Stimulated activated CD4-positive, alpha-beta T cell treated with anti-CD3 and anti-CD28 coated beads, Interleukin-4, amount 100 ng/mL, for 4 hours (primary cell): Measurements from ENCODE around the gene CCNQ.

Experiments used
- DNase-seq, 2 experiments: peaks; one replicate each; pipeline ENCODE4 v3.0.0-alpha.2; 2020

Gene CCNQ

DNA sequence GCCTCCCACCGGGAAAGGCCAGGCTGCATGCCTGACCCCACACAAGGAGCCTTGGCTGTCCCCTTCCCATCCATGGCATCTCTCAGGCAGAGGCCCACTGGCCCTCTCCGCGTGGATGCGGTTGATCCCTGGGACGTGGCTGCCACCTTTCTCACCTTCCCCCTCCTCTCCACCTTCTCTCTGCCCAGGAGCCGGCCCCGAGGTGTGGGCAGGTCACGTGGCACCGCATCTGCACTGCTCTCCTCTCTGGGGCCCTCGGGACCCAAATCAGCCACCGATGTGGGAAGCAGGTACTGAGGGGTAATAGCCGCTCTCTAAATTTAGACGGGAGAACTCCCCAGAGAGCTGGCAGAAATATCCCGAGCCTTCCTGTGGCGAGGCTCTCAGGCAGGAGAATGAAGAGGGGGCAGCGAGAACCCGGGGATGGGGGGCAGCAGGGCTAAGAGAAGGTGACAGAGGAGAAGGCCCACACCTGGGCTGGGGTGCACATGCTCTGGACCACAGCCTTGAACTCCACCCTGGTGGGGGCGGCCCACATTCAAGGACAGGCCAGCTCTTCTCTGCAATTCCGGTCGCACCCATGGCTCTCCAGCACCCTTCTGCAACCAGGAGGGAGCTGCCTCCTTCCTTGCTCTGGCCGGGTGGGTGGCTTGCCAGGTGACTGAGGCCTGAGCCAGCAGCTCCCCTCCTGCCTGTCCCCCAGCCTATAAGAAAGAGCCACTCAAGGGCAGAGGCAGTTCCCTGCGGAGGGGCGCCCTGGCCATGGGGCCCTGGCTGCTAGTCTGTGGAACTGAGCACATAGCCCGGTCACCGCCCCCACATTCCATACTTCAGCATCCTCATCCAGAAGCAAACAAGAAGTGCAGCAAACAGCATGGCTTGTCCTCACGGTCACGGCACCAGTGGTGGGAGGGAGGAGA is 38.4 kb upstream of the CCNQ start:
- no peak for DNase-seq

- DNase-seq: no peak
Observed at GRCh38 chrX:153636716-153637115, 37.8 kb upstream of the CCNQ start.

DNA sequence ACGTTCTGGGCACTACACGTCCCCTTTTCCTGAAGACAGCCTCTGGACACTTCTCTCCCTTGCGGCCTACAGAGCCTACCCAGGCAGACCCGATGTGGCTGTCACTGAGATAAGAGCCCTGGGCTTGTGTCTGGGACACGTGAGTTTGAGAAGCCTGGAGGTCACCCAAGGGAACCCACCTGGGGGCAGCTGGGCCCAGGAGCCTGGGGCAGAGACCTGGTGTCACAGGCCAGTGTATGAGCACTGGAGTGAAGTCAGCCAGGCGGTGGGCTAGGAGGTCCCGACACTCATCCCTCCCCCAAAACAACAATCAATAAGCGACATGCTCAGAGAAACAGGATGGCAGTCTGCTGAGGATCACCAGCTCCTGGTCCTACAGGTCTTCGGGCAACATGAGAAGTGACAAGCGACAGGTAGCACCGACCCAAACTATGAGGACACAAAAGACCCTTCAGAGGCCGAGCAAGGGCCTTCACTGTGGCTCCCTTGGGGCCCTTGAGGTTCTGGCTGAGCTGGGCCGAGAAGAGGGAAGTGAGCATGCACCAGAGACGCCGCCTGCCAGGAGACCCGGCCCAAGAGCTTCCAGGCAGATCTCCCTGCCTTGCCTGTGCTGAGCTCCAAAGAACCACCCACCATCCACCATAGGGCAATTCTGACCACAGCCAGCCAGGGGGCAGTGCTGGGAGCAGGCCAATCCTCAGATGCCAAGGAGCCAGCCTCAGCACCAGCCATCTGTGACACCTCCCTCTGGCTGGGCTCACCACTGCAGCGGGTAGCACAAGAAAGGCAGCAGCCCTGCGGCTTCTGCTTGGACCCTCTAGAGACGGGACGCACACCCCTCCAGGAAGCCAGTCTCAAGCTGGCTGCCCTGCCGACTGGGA is 37.1 kb upstream of the CCNQ start:
- no peak for DNase-seq

GRCh38 chrX:153635388-153635787 is 36.4 kb upstream of the CCNQ start:
- DNase-seq: no peak

- DNase-seq: no peak
Observed at GRCh38 chrX:153634832-153635231, 35.9 kb upstream of the CCNQ start.

DNA sequence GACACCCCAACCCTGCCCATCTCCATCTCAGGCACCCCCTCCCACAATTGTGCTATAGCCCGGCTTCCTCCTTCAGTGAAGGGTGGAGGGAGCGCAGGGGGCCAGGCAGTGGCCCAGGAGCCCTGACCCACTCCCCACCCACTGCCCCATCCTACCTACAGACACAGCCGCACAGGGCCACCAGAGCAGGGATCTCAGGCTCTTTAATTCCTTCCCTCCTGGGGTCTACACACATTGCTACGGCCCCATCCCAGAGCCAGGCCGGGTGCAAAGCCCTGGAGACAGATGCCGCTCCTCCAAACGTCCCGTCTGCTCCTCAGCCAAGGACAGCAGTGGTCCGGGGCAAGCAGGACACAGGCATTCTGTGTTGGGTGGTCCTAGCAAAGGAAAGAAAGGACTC is 35.3 kb upstream of the CCNQ start:
- DNase-seq: no peak

- DNase-seq: no peak
Observed at GRCh38 chrX:153633607-153634180, 34.8 kb upstream of the CCNQ start.

DNA sequence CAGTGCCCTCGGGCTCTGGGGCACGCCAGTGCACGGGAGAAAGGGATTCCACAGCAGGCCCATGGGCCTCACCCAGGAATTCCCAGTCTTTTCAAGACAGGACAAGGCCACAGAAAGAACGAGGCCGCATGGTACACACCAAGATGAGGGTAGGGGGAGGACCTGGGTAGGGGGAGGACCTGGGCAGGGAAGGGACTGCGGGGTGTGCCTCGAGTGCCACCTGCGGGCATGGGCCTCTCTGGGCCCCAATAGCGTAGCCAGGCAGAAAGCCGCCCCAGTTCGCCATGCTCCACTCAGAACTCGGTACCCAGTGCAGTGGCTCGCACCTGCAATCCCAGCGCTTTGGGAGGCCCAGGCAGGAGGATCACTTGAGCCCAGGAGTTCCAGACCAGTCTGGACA is 34.1 kb upstream of the CCNQ start:
- DNase-seq: no peak

DNA sequence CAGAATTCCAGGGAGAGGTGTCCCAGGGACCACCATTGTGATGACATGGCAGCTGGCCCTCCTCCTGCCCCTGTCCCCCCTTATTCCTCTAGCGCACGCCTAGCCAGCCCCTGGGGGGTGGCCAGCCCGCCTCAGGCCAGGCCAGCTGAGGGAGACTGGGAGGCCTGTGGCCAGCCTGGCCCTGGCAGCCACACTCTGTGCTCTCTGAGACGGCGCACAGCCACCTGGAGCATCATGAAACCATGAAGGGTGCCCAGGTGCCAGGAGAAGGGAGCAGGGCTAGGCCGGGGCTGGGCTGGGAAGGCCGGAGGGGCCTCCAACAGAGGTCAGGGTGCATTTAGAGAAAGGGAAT is 33.6 kb upstream of the CCNQ start:
- no peak for DNase-seq

- no peak for DNase-seq
Observed at GRCh38 chrX:153631907-153632594, 33.1 kb upstream of the CCNQ start.

DNA sequence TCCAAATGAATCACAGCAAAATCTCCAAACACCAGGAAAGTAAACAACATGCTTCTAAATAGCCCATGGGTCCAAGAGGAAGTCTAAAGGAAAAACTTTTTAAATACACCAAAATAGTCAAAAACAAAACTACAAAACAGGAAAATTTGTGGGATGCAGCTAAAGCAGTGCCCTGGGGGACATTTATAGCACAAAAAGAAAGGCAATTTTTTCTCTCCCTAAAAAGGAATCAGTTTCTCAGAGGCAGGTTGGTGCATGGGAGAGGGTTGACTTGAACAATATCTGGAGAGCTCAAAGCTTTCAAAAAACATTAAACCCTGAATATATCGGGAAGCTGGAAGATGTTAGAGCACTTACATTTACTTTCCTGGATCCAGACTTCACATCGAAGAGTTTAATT is 32.4 kb upstream of the CCNQ start:
- DNase-seq: no peak

- no peak for DNase-seq
Observed at GRCh38 chrX:153628665-153629064, 29.7 kb upstream of the CCNQ start.

- no peak for DNase-seq
Observed at GRCh38 chrX:153628129-153628528, 29.2 kb upstream of the CCNQ start.

- DNase-seq: no peak
Observed at GRCh38 chrX:153627675-153628111, 28.8 kb upstream of the CCNQ start.

DNA sequence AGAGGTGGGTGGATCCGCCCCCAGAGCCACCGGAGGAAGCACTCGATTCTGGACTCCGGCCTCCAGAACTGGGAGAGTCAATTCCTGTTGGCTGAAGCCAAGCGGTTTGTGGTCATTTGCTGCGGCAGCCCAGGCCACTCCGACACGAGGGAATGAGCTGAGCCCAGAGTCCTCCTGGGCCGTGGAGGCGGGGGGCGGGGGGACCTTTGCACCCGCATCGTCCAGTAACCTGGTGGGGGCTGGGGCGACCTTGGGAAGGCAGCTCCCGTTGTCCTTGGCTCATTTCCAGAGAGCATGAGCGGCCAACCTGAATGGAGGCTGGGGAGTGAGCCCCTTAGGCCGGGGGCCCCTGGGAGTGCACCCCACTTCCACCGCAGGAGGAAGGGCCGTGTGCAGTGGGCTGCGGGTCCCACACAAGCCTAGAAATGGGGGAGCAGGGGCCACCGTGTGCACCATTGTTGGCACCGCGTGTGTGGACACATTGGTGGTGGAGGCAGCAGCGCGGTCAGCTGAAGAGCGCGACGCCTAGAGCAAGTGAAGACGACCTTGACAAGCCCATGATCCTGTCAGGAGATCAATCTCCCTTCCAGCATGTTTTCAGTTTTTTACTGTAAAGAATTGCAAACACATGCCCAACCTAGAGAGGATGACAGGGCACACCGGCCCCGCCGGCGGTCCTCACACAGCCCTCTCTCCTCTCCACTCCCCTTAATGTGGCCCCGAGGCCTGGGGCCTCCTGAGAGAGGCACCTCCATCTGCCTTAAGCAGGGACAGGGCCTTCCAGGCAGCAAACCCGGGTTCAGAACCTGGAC is 28.1 kb upstream of the CCNQ start:
- no peak for DNase-seq

- DNase-seq: no peak
Observed at GRCh38 chrX:153626025-153626633, 27.2 kb upstream of the CCNQ start.

- DNase-seq: no peak
Observed at GRCh38 chrX:153625271-153626024, 26.5 kb upstream of the CCNQ start.

DNA sequence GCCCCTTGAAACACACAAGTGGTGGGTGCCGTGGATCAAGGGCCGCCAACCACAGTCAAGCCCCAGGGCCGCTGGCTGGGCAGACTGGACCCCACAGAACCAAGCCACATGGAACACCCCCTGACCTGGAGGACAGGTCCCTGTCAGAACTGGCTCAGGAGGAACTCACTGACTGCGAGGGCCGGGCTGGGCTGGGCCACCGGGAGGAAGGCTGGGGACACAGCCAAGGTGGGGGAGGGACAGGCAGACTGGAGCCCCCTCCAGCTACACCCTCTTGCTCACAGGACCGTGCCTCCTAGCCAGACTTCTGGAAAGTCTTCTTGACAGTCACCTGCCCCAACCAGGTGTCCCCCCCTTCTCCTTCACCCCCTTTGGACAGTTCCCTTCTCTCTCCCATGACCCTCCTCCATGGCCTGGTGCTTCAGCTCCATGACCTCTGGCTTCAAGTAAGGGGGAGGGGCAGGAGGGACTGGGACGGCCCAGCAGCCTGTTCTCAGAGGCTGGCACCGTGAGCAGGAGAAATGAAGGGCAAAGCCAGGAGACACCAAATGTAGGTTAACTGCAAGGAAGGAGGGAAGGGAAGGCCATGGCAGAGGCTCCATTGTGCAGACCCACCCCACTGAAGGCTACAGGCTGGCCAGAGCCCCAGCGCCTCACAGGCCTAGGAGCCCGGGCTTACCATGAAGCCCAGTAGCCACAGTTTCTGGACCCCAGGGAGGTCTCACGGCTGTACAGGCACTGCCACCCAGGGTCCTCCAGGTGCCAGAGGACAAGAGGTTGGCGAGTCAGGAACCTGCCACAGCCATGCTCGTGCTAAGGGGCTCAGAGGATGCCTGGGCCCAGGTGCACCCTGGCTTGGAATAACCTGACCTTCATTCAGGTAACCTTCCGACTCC is 25.5 kb upstream of the CCNQ start:
- DNase-seq: no peak

DNA sequence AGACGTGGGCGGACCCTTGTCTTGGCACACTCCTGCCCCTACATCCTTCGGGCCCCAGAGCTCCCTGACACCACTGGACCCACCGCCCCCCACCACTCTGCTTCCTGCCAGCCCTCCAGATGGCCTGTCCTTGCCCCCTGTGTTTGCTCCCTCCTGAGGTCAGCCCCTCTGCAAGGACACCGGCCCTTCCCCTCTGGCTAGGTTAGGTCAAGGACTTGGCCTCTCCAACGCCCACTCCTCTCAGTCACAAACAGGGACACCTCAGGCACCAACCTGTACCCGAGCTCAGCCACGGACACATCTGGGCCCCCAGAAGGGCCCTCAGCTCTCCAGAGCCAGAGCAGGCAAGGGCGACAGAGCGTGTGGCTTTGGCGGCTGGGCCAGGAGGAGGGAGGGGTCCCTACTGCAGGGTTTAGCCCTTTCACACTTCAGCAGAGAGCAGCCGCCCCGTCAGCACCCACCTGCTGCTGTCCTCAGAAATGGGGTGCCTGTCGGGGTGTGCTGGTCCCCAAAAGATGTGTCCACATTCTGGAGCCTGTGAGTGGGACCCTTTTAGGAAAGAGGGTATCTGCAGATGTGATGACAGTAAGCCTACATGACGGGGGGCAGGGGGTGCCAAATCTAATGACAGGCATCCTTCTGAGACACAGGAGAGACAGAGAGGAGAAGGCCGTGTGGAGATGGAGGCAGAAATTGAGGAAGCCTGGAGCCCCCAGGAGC is 24.5 kb upstream of the CCNQ start:
- DNase-seq: no peak
